ENCODE measurements around the gene AP2S1. TPM values are rescaled to one million over a fixed set of nuclear protein-coding genes. Genes with fewer than 3 reads are reported as not detected.

AP2S1 gene
- 105 and 110 TPM in 2 replicates for total RNA-seq (2014; rRNA removed; shearing (Covaris generic))
- 79.3 and 88.2 TPM in 2 replicates for total RNA-seq (2022)
- Bru-seq, nascent RNA: percentile 47 among the genes with signal in this experiment
- percentile 61 among the genes with signal in this experiment for BruChase-seq, experiment 1, labeled RNA remaining after a 6-hour chase
- BruChase-seq, experiment 2, labeled RNA remaining after a 2-hour chase: percentile 55 among the genes with signal in this experiment
- long read RNA-seq, transcript AP2S1-201 (5 exons, 935 nt): major isoform, 53 of 62 reads
- long read RNA-seq, partial matches to known transcripts: 0 of 62 reads
- long read RNA-seq, other reads (novel, unspliced or antisense): 2 of 62 reads

DNA sequence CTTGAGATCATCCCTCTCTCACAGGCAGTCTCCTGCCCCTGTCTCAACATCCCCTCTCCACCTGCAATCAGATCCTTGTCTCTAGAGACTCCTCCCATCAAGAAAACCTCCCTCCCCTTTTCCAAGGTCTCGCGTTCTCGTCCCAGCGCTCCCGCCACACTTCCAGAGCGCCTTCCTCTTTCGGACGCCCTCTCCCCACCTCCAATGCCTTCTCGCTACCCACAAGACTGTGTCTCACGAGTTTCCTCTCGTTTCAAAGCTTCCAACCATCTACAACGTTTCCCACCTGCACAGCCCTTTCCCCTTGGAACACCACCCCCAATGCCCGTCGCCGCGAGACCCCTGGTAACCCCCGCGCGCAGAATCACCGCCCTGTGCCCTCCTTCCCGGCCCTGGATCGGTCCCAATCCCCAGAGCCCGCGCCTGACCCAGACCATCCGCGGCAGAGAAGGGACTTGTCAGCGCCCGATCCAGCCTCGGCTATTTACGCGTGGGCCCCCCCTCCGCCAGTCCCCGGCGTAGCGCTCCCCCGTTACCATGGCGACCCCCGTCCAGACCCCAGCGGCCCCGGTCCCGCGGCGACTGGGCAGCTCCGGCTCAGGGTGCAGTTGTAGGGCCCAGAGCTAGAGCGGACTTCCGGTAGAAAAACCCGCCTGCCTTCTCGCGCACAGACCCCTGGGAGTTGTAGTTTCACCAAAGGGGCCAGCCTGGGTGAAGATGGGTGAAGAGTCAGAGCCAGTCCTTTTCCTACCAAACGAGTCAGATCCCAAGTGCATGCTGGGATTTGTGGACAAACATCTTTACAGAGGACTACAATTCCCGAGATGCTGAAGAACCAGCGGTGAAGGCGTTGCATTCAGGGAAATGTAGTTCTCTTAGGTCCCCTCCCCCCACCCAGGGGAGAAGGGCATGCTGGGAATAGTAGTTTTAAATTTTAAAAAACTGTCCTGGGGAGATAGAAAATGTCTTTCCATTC is at the start of gene AP2S1:
AP2S1 (minus strand) TSS at position 619 of the 976 bp plus-strand sequence; CDS start at position 539, 80 bp downstream.
- ChIA-PET POLR2A (interaction anchor here (0.5 to 0.6 kb wide), 2 partner anchors 18 to 56 kb away, joined by 4 to 8 read pairs; no protein-coding TSS in a partner anchor), CTCF (ENCODE audit: unreplicated experiment) (no interaction called here)
- Histone ChIP-seq H3K36me3 (ENCODE audit: insufficient read depth, low read length) (peaks cover 10% of the 10 kb centered on the region), H3K9me3 (ENCODE audit: low read length) (no peaks in the 10 kb centered on the region), H3K4me2 (ENCODE audit: low read length) (peak within 1 kb of the TSS; percentile 76), H3K79me2 (ENCODE audit: insufficient read depth, low read depth, low read length) (peaks cover 12% of the 10 kb centered on the region; the same call in 1 of the 2 replicates), H2AFZ (ENCODE audit: low read length) (peak within 1 kb of the TSS; percentile 53; the same call in 1 of the 2 replicates), H3K4me1 (ENCODE audit: insufficient read depth, low read length, poor library complexity, severe bottlenecking) (peaks cover 16% of the 10 kb centered on the region), H3K27ac (ENCODE audit: low read depth, low read length, poor library complexity, severe bottlenecking) (peak within 1 kb of the TSS; percentile 5), H4K20me1 (ENCODE audit: insufficient read depth, low read length) (no peaks in the 10 kb centered on the region), H3K9me2 (ENCODE audit: insufficient read depth, low read length) (no peaks in the 10 kb centered on the region), H3K4me3 (ENCODE audit: low read depth, low read length, poor library complexity, severe bottlenecking) (peak within 1 kb of the TSS; percentile 90)
- no TSS peak for BruUV-seq (replicated peaks)
- intact Hi-C loops (cut with micrococcal nuclease; ENCODE audit: unreplicated experiment): loop anchor here (10.0 kb wide), 1 partner anchor 264 kb away; the partner anchor contains the start of gene ZC3H4
- TF ChIP-seq, protein P1, sequence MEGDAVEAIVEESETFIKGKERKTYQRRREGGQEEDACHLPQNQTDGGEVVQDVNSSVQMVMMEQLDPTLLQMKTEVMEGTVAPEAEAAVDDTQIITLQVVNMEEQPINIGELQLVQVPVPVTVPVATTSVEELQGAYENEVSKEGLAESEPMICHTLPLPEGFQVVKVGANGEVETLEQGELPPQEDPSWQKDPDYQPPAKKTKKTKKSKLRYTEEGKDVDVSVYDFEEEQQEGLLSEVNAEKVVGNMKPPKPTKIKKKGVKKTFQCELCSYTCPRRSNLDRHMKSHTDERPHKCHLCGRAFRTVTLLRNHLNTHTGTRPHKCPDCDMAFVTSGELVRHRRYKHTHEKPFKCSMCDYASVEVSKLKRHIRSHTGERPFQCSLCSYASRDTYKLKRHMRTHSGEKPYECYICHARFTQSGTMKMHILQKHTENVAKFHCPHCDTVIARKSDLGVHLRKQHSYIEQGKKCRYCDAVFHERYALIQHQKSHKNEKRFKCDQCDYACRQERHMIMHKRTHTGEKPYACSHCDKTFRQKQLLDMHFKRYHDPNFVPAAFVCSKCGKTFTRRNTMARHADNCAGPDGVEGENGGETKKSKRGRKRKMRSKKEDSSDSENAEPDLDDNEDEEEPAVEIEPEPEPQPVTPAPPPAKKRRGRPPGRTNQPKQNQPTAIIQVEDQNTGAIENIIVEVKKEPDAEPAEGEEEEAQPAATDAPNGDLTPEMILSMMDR (conservative IDR thresholded peaks at IDR 0.05; ENCODE audit: low read length): no peak
- TF ChIP-seq EZH2phosphoT487 (IDR thresholded peaks at IDR 0.05; ENCODE audit: borderline replicate concordance, low read depth, low read length): no peak
- DNase-seq (ENCODE audit: low spot score): peak; percentile 98

DNA sequence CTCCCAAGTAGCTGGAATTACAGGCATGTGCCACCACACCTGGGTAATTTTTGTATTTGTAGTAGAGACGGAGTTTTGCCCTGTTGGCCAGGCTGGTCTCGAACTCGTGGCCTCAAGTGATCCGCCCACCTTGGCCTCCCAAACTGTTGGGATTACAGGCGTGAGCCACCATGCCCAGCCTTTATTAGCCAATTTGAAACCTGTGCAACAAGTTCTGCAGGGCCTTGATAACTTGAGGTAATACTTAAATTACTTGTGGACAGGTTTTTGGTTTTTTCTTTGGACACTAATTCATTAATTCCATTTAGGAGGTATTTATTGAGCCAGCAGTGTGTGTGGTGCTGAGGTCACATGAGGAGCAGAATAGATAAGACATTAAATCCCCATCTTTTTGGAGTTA is 49.7 kb upstream of the AP2S1 start:
- Histone ChIP-seq H3K9me3 (ENCODE audit: low read length) (no peaks in the 10 kb centered on the region; the same call in 1 of the 2 replicates), H3K79me2 (ENCODE audit: insufficient read depth, low read depth, low read length) (peaks cover 82% of the 10 kb centered on the region), H3K4me1 (ENCODE audit: insufficient read depth, low read length, poor library complexity, severe bottlenecking) (peaks cover 61% of the 10 kb centered on the region)

More for the DNA sequence above, 49.7 kb upstream of the AP2S1 start:
- TF ChIP-seq EZH2phosphoT487 (IDR thresholded peaks at IDR 0.05; ENCODE audit: borderline replicate concordance, low read depth, low read length): no peak
- TF ChIP-seq, protein P1 (conservative IDR thresholded peaks at IDR 0.05; ENCODE audit: low read length): no peak
- ChIA-PET POLR2A (no interaction called here), CTCF (ENCODE audit: unreplicated experiment) (no interaction called here)
- BruUV-seq (replicated peaks): no TSS peak
- Histone ChIP-seq H3K36me3 (ENCODE audit: insufficient read depth, low read length) (peaks cover 14% of the 10 kb centered on the region), H3K4me3 (ENCODE audit: low read depth, low read length, poor library complexity, severe bottlenecking) (no peak overlapping the region), H3K4me2 (ENCODE audit: low read length) (no peak overlapping the region), H2AFZ (ENCODE audit: low read length) (no peak overlapping the region), H3K27ac (ENCODE audit: low read depth, low read length, poor library complexity, severe bottlenecking) (no peak overlapping the region), H4K20me1 (ENCODE audit: insufficient read depth, low read length) (peaks cover 17% of the 10 kb centered on the region; the same call in 1 of the 2 replicates), H3K9me2 (ENCODE audit: insufficient read depth, low read length) (no peaks in the 10 kb centered on the region)
- intact Hi-C loops (cut with micrococcal nuclease; ENCODE audit: unreplicated experiment): no loop called here
- no peak for DNase-seq (ENCODE audit: low spot score)
